Measurements from ENCODE around the gene SPRR2G.
"Not testable (repeated sequence)": the region's sequence is repeated elsewhere in the genome, so short reads cannot be mapped to it uniquely, and the experiment has no call there.

Gene SPRR2G

DNA sequence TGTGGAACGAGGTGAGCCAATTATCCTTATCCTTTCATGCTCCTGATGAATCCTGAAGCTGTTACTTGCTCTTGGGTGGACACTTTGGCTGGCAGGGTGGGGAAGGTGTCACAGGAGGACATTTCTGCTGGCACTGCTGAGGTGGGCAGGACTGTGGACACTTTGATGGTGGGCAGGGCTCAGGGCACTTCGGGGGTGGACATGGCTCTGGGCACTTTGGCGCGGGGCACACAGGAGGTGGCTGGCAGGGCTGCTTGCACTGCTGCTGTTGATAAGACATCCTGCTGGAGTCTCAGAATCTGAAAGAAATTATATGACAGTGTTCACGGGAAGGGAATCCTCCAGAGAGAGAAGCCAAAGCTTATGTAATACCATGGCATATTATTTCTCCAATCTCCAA is 38.2 kb downstream of the SPRR2G start:
- DNase-seq = not testable (repeated sequence)

DNA sequence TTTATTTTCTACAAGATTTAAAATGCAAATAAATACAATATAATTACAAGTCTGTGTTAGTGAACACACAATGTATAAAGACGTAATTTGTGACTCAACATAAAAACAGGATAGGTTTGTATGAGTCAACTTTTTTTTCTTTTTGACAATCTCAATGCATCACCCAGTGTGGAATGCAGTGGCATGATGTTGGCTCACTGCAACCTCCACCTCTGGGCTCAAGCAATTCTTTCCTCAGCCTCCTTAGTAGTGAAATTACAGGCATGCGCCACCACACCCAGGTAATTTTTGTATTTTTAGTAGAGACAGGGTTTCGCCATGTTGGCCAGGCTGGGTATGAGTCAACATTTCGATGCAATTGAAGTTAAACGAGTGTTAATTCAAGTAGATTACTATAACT is 50.4 kb downstream of the SPRR2G start:
- no peak for DNase-seq
